NCI-H82 treated with DMSO at 0.1 percent for 48 hours (cell line): ENCODE results near the gene PIK3CD.
"Not testable (repeated sequence)": the region's sequence is repeated elsewhere in the genome, so short reads cannot be mapped to it uniquely, and the experiment has no call there.

Source experiments
- DNase-seq: peaks from one replicate; lab custom pipeline; 2025; ENCODE audit not compliant: unreplicated experiment; lab: John Stamatoyannopoulos, UW

The PIK3CD gene

GRCh38 chr1:9653491-9654050 lies 2.0 kb downstream of the PIK3CD start:
- no peak for DNase-seq

- DNase-seq, result no peak
These were observed 2.7 kb downstream of the PIK3CD start for GRCh38 chr1:9654051-9654833.

GRCh38 chr1:9654834-9655723 lies 3.5 kb downstream of the PIK3CD start:
- DNase-seq, result no peak

GRCh38 chr1:9655836-9656235 lies 4.3 kb downstream of the PIK3CD start:
- DNase-seq, result no peak

- DNase-seq, result no peak
These were observed 6.0 kb downstream of the PIK3CD start for GRCh38 chr1:9657521-9658032.

GRCh38 chr1:9658199-9658598 lies 6.7 kb downstream of the PIK3CD start:
- no peak for DNase-seq

- DNase-seq, result no peak
These were observed 7.8 kb downstream of the PIK3CD start for GRCh38 chr1:9659328-9659727.

- DNase-seq, result no peak
These were observed 11.7 kb downstream of the PIK3CD start for GRCh38 chr1:9663257-9663656.

- DNase-seq, result no peak
These were observed 13.7 kb downstream of the PIK3CD start for GRCh38 chr1:9665193-9665592.

- DNase-seq, result no peak
These were observed 16.5 kb downstream of the PIK3CD start for GRCh38 chr1:9668080-9668479.

GRCh38 chr1:9670085-9670484 lies 18.6 kb downstream of the PIK3CD start:
- no peak for DNase-seq

- no peak for DNase-seq
These were observed 20.0 kb downstream of the PIK3CD start for GRCh38 chr1:9671377-9672140.

GRCh38 chr1:9672444-9672843 lies 20.9 kb downstream of the PIK3CD start:
- no peak for DNase-seq

GRCh38 chr1:9675393-9675792 lies 23.9 kb downstream of the PIK3CD start:
- no peak for DNase-seq

GRCh38 chr1:9676128-9676527 lies 24.6 kb downstream of the PIK3CD start:
- not testable (repeated sequence) for DNase-seq

GRCh38 chr1:9676815-9677393 lies 25.4 kb downstream of the PIK3CD start:
- DNase-seq, result no peak

- no peak for DNase-seq
These were observed 28.6 kb downstream of the PIK3CD start for GRCh38 chr1:9680091-9680490.

GRCh38 chr1:9680828-9681227 lies 29.3 kb downstream of the PIK3CD start:
- no peak for DNase-seq

GRCh38 chr1:9684801-9685200 lies 33.3 kb downstream of the PIK3CD start:
- DNase-seq, result no peak

GRCh38 chr1:9687120-9687873 lies 35.8 kb downstream of the PIK3CD start:
- DNase-seq, result peak; percentile 36
